ENCODE results near the gene HERC2.
"Not testable (repeated sequence)": the region's sequence is repeated elsewhere in the genome, so short reads cannot be mapped to it uniquely, and the experiment has no call there.

- not testable (repeated sequence) for TF ChIP-seq FOSL2 (IDR thresholded peaks at IDR 0.05; ENCODE audit: borderline replicate concordance, low read depth); RAD21 (IDR thresholded peaks at IDR 0.05; ENCODE audit: low read length); CTCF (IDR thresholded peaks at IDR 0.05); POLR2AphosphoS5 (IDR thresholded peaks at IDR 0.05; ENCODE audit: low read depth, low read length); REST (IDR thresholded peaks at IDR 0.05; ENCODE audit: low read depth, low read length); SIN3A (IDR thresholded peaks at IDR 0.05; ENCODE audit: borderline replicate concordance, low read depth, low read length); FOXM1 (IDR thresholded peaks at IDR 0.05; ENCODE audit: low read depth); ELF1 (IDR thresholded peaks at IDR 0.05)
Measured at GRCh38 chr15:28214006-28214790, 107.8 kb downstream of the HERC2 start.

Data from SK-N-SH (cell line).